Globus pallidus (tissue), 1 donor: ENCODE measurements around the gene MXRA8.

ENCODE experiments used
- DNase-seq: peaks from one replicate; pipeline ENCODE4 v3.0.0-alpha.2; 2015; ENCODE audit warnings: low spot score

Gene MXRA8

GRCh38 chr1:1307261-1307922 is 51.0 kb downstream of the MXRA8 start:
- DNase-seq = peak; percentile 39

- no peak for DNase-seq
These were observed 51.6 kb downstream of the MXRA8 start for GRCh38 chr1:1306661-1307260.

- no peak for DNase-seq
These were observed 52.2 kb downstream of the MXRA8 start for GRCh38 chr1:1306070-1306660.

GRCh38 chr1:1305300-1306069 is 52.9 kb downstream of the MXRA8 start:
- DNase-seq = peak; percentile 56

- DNase-seq = peak; percentile 96
These were observed 53.7 kb downstream of the MXRA8 start for GRCh38 chr1:1304331-1305299.

GRCh38 chr1:1303736-1304135 is 54.6 kb downstream of the MXRA8 start:
- DNase-seq = no peak

GRCh38 chr1:1302951-1303509 is 55.3 kb downstream of the MXRA8 start:
- DNase-seq = no peak
